Left renal pelvis (tissue), 4 donors: ENCODE results near the gene MAP4K4. TPM values are rescaled to one million over a fixed set of nuclear protein-coding genes. Genes with fewer than 3 reads are reported as not detected.
"Not testable (repeated sequence)": the region's sequence is repeated elsewhere in the genome, so short reads cannot be mapped to it uniquely, and the experiment has no call there.

ENCODE experiments used
- DNase-seq, 4 donors: peaks; one replicate each; pipeline ENCODE4 v3.0.0-alpha.2; 2013; ENCODE audit warnings: low read depth in 4 of 4, low spot score in 3 of 4
- polyA plus RNA-seq, 4 donors: library from polyadenylated mRNA; unstranded; fragments of 120-200 nt; gene quantifications; one replicate each; pipeline ENCODE4 v1.2.1, GENCODE V29; 2013; ENCODE audit not compliant: insufficient read length in 4 of 4

The MAP4K4 gene
- polyA plus RNA-seq, 4 donors, result 73.6 to 94.1 (median 79.8) TPM

DNA sequence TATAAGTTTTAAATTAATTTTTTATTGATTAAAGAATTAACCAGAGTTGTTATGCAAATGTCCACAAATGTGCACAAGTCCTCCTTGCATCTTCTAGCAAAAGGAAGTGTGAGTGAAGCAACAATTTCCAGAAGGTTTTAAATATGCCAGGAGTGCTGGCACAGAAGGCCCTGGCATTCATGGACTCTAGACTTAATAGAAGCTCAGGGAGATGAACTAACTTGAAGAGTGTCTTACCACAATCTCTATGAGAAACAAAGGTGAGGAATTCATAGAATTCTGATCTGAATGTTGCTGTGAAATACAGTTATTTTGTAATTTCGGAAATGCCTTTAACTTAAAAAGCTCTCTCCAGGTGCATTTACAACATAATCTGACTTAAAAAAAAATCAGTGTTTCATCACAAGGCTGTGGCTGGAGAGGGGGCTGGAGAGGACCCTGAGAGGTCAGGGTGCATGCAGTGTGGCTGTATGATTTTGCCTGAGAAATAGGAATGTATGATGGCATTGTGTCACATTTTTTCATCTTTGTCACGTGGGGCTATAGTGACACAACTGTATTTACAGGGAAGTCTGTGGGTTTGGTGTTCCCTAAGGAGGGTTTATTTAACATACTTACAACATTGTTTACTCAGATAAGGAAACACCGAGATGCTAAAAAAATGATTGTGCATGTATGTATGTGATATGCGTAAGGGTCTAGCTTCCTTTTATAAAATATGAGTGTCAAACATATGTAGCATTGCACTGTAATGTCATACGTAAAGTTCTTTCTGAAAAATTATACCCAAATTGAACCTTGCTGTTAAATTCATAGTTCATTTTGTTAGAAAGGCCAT is 66.2 kb downstream of the MAP4K4 start:
- DNase-seq, result no peak

DNA sequence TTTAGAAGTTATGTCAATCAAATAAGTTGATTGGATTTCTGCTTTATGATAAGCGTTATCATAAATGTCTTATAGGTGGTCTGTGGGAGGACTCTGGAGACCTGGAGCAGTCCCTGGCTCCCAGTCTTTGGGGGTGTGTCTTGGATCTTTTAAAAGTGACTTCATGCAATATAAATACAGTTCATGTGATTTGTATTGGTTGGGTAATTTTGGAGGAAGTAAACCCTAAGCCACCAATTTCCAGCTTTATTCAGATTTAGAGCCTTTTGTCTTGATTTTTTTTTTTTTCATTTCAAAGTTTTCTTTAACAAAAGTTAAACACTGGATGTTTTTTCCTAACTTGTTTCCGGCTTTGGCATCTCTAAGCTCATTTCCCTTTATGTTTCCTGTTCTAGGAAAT is 68.8 kb downstream of the MAP4K4 start:
- no peak for DNase-seq

DNA sequence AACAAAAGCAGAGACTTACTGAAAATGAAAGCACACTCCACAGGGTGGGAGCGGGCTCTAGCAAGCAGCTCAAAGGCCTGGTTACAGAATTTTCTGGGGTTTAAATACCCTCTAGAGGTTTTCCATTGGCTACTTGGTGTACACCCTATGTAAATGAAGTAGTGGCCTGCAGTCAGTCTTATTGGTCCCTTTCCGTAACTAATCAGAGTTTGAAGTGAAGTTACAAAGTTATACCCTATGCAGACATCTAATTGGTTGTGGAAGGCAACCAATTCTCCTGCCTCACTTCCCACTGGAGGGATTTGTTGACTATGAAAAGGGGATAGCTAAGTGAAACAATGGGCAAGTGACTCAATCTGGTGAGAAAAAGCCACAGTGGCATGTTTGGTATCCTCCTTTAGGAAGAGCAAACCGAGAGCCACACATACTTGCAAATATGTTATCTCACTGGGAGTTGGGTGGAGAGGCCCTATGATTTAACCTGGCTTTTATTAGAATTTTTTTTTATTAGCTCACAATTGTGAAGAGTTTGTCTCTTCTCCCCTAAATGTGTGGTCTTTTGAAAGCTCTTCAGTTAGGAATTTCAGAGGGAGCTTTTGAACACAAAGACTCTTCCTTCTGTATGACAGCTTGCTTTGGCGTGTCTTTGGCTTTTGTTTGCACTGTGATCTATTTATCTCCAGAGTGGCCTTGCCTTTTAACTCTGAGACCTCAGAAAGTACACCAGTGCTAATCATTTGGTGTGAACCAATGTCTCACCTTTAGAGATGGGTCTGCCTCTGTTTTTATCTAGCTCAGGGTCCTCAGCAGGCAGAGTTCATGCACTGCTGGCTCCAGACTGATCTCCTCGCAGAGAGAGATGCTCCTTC is 69.6 kb downstream of the MAP4K4 start:
- DNase-seq, result no peak

DNA sequence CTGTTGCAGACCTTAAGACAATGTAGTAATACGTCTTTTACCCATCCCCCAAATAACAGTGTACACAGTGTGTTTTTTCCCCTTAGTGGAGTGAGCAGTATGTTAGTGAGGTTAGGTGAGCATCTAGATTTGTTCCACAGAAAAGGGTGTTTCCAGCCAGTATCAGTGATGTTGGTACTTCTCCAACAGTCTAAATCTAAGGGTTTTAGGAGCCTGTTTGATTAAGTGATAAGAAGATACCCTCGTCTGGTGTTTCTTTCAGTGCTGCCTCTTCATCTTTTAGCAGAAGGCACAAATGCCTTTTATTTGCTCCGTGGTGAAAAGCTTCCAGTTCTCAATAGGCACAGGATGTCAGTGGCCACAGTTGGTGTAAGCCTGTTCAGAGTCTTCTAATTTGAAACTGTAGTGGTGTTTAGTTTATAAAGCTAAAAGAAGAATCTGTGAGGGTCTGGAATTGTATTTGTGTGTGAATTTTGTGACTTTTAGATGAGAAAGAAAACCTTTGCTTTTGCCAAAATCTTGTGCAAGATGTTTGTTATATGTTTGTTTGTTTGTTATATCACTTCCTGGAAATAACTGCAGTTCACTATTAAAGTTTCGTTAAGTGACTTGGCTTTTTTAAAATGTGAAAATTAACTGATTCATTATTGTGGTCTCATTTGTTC is 71.2 kb downstream of the MAP4K4 start:
- no peak for DNase-seq

DNA sequence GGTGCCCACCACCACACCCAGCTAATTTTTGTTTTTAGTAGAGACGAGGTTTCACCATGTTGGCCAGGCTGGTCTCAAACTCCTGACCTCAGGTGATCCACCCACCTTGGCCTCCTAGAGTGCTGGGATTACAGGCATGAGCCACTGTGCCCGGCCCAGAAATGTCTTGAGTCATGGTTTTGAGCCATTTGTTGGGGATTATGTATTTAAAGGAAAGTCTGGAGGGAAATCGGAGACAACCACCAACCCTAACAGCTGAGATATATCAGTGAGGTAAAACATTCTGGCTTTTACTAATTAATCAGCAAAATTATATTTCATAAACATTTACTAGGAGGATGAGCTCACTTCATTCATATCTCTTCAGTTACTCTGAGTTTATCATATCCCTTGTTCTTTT is 72.2 kb downstream of the MAP4K4 start:
- DNase-seq, result not testable (repeated sequence)

DNA sequence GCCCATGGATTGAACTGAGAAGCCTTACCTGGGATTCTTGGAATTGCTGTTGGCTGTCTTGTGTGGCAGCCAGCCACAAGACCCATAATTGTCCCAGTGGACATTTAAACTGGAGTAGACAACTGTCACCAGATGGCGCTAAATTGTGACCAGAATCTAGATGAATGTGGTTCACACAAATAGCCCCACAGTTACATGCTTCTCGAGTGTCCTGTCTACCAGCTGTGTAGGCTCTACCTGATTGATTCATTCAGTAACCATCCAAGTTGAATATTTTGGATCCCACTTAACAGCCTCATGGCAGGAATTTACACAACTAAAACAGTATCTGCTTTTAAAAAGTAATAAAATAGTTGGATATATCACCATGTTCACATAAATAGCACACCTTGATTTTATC is 73.2 kb downstream of the MAP4K4 start:
- DNase-seq, result no peak

DNA sequence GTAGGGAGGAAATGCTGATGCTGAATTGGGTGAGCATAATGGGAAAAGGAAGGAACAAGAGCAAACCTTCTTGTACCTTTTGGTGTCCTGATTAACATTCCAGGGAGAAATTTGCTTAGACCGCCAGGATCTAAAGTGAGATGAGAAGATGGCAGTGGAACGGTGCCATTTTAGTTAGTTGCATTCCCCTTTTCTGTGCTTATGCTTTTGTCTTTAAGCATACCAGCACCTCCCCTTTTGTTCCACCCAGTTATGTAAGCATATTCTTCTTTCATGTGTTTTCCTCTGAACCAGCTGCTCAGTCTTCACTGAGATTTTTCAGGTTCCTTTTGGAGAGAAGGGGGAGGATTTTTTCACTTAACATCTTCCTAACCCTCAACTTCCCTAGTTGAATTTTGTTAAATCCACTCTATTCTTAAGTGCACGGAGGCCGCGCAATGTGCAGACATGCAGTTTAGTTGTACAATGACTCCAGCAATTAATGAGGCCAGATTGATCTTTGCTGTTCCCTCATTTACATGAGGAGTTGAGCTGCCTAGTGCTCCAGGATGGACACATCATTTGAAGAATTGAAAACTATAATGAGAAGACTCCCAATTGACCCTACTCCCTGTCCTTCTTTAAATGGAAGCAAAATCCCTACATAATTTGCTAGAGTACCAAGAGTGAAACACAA is 73.9 kb downstream of the MAP4K4 start:
- DNase-seq, result no peak

DNA sequence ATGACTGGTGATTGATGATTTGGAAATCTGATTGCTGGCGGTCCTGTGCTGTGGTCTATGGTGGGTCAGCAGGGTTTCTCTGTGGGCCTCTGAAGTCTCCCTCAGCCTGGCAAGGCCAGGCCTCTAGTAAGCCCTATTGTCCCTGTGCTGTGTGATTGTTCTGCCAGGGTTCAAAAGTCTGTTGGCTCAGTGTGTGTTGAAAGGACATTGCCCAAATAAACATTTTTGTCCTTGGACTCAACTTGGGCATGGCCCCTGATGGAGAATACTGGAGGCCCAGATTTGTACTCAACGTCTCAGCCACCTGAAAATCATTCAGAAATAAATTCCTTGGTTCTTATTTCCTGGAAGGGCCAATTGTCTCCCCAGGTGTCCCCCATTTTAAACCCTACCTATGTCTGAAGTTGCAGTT is 74.4 kb downstream of the MAP4K4 start:
- no peak for DNase-seq

DNA sequence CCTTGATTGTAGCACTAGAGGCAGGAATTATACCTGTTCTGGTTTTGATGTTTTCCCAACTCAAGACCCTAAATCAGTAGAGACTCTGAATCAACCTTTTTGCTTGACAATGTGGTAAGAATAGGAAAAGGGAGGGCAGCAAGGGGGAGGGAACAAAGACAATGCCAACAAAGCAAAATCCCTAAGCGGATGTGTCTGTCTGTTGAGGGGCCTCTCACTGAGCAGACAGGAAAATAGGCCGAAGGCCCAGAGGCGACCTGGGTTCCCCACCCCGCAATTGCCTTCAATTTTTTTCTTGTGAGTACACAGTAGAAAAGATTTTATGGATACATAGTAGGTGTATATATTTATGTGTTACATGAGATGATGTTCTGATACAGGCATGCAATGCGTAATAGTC is 75.6 kb downstream of the MAP4K4 start:
- DNase-seq, result no peak

DNA sequence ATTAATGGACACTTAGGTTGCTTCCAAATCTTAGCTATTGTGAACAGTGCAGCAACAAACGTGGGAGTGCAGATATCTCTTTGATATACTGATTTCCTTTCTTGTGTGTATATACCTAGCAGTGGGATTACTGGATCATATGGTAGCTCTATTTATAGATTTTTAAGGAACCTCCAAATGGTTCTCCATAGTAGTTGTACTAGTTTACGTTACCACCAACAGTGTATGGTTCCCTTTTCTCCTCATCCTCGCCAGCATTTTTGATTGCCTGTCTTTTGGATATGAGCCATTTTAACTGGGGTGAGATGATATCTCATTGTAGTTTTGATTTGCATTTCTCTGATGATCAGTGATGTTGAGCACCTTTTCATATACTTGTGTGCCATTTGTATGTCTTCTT is 76.5 kb downstream of the MAP4K4 start:
- DNase-seq, result not testable (repeated sequence)

DNA sequence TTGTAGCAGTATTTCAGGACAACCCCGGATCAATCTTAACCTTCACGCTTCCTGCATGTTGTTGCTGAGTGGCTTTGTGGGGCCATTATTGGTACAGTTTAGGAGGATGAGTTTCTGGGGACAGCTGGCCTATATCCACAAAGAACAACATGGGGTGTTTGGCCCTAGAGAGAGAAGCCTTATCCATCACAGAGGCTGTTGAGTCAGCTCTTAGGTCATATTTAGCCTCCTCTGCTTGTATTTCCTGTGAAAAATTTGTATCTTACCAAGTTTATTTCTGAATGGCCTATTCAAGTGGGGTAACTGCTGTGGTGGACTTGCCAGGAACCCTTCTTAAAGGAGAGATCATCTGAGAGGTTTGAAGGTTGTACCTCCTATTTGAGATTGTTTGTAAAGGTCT is 77.6 kb downstream of the MAP4K4 start:
- no peak for DNase-seq

DNA sequence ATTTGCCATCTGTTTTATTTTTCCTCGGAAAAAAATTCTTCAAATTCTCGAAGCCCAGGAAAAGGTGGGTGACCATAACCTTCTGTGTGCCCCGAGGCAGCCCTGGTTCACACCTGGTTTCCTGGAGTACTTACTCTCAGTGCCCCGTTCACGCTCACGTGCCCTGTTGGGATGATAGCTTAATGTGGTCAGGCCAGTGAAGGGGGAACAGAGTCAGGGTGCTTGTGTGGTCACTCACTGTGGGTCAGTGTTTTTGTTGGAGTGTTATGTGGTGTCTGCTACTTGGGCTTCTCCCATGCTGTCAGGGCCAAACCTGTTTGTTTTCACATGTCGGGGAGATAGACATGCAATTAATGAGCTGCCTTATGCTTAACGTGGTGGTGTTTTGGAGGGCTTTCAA is 78.1 kb downstream of the MAP4K4 start:
- DNase-seq, result no peak

DNA sequence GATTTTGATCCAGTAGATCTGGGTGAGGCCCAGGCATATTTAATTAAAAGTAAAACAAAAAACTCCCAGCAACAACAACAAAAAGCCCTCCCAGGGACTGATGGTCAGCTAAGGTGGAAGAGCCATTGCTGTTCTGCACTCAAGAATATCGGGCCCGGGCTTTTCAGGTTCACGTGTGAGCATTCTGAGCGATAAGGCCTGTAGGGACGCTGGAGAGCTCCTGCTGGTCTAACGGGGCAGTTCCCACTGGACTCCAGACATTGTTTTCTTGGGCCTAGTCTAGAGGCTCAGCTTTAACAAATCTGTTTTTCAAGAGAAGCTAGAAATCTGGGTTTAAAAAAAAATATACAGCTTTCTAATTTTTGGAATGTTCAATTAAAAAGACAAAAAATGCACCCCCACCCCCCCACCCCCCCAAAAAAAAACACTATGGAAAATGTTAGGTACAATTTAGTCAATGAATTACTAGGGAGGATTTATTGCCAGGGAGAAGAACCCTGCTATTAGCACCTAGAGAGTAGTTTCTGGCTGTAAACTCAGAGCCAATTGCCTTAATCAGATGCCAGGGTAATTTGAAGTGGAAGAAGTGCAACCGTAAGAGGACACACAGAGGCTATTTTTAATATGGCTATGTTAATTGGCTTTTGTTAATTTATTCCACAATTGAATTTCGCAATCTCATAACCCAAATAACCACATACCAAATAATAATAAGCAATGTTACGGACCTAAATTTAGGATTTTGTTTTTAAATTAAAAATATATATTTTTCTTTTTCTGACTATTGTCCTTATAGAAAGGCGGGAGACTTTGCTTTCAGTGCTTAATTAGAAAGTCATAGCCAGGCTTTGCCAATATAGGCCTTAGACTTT is 78.9 kb downstream of the MAP4K4 start:
- DNase-seq, result no peak

DNA sequence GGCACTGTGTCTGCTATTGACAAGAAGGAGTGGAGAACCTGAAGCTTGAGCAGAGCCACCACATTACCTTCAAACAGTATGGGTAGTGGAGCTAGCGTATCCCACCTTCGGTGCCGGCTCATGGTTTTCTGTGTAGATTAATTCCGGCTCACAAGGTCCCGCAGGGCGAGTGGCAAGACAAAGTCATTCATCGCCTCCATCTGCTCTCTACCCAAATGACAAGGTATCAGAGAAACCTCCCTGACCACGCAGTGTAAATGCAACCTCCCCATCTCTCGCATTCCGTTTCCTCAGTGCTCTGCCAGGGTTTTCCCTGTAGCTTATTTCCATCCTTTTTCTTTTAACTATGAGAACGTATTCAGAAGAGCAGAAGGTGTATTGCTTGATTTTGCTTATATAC is 79.8 kb downstream of the MAP4K4 start:
- no peak for DNase-seq

DNA sequence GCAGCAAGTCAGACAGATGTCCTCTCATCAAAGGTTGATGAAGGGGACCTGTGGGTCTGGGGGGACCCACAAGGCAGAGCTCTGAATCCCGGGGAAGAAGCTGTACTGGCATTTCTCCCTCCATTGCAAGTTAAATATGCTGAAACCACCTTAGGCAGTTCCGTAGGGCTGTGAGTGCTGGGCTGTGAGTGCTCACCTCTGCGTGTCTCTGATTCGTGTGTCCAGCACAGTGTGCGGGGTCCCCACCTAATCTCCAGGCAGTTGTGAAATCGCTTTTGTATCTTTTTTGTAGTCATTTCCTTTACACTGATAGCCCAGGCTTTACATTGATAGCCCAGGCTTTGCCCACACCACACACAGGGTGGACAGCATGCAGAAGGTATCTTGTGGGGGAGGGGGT is 80.6 kb downstream of the MAP4K4 start:
- DNase-seq, result no peak

DNA sequence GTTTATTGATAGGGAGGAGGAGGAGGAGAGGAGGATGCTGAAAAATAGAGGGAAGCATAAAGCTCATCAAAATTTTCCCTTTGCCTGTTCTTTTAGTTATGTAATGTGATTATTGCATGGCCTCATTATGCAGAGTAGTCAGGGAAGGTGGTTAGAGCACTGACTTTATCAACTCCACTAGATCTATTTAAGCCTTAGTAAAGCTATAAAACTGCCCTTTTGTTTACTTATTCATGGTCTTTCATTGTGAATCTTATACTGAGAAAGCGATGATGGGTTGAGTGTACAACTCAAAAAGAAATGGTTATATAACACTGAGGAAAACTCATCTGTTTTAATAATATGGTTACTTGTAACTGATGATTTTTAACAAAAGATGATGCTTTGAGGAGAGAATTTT is 81.7 kb downstream of the MAP4K4 start:
- DNase-seq, result no peak

DNA sequence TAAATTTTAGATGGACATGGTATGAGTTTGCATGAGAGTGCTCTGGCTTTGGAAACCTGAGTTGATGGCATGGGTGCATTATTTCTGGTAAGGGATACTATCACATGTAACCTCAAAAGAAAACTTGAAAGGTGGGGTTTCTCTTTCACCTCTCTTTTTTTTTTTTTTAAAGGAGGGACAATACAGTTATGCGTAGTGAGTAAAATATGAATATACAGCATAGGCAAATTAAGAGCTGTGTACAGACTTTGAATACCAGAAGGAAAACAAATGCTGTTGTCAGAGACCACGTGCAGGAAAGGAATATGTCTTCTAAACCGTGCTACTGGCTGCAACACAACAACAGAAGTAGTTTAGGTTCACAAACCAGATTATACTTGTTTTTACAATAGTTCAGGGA is 82.1 kb downstream of the MAP4K4 start:
- DNase-seq, result no peak

DNA sequence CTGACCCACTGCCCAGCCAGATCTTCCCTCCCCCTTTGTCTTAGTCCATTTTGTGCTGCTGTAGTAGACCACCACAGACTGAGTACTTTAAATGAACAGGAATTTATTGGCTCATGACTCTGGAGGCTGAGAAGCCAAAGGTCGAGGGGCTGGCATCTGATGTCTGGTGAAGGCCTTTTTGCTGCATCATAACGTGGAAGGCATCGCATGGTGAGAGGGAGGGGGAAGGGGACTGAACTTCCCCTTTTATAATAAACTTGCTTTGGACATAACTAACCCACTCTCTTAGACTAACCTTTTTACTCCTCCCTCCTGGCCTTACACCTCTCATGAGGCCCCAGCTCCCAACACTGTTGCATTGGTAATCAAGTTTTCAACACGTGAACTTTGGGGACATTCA is 83.8 kb downstream of the MAP4K4 start:
- DNase-seq, result no peak

DNA sequence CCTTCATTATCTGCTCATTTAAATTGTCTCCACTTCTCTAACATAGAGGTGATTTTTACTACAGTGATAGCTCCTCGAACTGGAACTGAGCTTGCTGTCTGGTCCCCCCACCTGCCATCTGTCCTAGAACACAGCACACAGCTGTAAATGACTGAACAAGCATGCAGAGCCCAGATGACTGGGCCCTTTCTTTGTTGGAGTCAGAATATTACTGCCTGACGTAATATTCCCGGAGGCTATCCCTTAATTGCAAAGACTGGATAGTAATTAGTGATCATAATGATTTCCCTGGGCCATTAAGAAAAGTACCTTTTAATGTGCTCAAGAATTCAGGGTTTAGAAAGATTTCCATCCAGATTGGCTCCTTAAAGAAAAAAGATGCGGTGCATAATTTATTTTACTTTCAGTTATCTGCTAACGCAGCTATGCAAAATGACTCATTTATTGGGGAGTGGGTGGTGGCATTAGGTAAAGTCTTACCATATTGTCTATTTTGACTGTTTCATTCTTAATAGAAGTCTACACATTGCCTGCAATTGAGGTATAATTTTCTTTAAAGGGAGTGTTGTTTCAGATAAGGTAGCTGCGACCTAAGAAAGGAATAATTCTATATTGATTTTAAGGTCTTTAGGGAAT is 84.4 kb downstream of the MAP4K4 start:
- no peak for DNase-seq
